Measurements from ENCODE around the gene PRSS38.

GRCh38 chr1:227824204-227824603 is 8.7 kb downstream of the PRSS38 start:
- TF ChIP-seq CTCF (tag by site-specific recombination; IDR thresholded peaks at IDR 0.05) (no peak), ZNF19 (tag by site-specific recombination; IDR thresholded peaks at IDR 0.05; ENCODE audit: low read depth) (no peak), PRDM4 (tag by site-specific recombination; IDR thresholded peaks at IDR 0.05) (no peak)
- TF ChIP-seq, protein P1, sequence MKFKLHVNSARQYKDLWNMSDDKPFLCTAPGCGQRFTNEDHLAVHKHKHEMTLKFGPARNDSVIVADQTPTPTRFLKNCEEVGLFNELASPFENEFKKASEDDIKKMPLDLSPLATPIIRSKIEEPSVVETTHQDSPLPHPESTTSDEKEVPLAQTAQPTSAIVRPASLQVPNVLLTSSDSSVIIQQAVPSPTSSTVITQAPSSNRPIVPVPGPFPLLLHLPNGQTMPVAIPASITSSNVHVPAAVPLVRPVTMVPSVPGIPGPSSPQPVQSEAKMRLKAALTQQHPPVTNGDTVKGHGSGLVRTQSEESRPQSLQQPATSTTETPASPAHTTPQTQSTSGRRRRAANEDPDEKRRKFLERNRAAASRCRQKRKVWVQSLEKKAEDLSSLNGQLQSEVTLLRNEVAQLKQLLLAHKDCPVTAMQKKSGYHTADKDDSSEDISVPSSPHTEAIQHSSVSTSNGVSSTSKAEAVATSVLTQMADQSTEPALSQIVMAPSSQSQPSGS (tag by site-specific recombination; IDR thresholded peaks at IDR 0.05; ENCODE audit: low read depth), result no peak
